Peyer's patch (tissue), 4 donors: Measurements from ENCODE around the gene EPHB2.

Experiments
- POLR2A ChIP-seq, 2 donors: fragments of 450-650 bp; IDR thresholded peaks; one replicate each; pipeline ENCODE4 v1.5.1; 2017; ENCODE audit warnings: antibody characterized with exemption in 2 of 2, mild to moderate bottlenecking in 2 of 2, moderate library complexity in 2 of 2
- TF ChIP-seq, protein P1 (sequence below), 6 experiments: fragments of 450-650 bp in 4 of 6; fragments of 200-600 bp in 2 of 6; sonication (generic) in 1 of 6; IDR thresholded peaks; one replicate each; pipeline ENCODE4 v1.5.1; 2017 to 2019; ENCODE audit warnings: antibody characterized with exemption in 6 of 6, mild to moderate bottlenecking in 3 of 6, moderate library complexity in 1 of 6

DNA sequence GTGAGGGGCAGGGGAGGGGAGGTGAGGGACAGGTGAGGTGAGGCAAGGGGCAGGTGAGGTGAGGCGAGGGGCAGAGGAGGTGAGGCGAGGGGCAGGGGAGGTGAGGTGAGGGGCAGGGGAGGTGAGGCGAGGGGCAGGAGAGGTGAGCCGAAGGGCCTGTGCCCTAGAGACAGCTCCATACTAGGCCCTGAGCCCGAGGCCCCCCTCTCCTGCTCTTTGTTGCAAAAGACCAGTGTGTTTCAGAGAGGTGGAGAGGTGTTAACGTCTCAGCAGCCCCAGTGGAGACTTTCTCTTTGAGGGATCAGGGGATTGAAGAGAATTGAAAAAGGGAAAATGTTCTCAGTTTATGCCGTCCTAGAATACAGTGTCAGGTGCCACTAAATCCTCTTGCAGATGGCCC lies 44.2 kb downstream of the EPHB2 start:
- TF ChIP-seq, protein P1, sequence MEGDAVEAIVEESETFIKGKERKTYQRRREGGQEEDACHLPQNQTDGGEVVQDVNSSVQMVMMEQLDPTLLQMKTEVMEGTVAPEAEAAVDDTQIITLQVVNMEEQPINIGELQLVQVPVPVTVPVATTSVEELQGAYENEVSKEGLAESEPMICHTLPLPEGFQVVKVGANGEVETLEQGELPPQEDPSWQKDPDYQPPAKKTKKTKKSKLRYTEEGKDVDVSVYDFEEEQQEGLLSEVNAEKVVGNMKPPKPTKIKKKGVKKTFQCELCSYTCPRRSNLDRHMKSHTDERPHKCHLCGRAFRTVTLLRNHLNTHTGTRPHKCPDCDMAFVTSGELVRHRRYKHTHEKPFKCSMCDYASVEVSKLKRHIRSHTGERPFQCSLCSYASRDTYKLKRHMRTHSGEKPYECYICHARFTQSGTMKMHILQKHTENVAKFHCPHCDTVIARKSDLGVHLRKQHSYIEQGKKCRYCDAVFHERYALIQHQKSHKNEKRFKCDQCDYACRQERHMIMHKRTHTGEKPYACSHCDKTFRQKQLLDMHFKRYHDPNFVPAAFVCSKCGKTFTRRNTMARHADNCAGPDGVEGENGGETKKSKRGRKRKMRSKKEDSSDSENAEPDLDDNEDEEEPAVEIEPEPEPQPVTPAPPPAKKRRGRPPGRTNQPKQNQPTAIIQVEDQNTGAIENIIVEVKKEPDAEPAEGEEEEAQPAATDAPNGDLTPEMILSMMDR (IDR thresholded peaks at IDR 0.05), result no peak
- no peak for TF ChIP-seq POLR2A (IDR thresholded peaks at IDR 0.05)
